ENCODE data around the gene OSTF1.

The OSTF1 gene

GRCh38 chr9:75186767-75187380 is 98.6 kb downstream of the OSTF1 start:
- Mint-ChIP-seq H3K9me3 (no peaks in the 10 kb centered on the region), H3K27me3 (no peaks in the 10 kb centered on the region), H3K27ac (no peak overlapping the region), H3K4me3 (no peak overlapping the region), H3K4me1 (ENCODE audit: low read depth) (peaks cover 6% of the 10 kb centered on the region), H3K36me3 (ENCODE audit: low read depth) (no peaks in the 10 kb centered on the region)

DNA sequence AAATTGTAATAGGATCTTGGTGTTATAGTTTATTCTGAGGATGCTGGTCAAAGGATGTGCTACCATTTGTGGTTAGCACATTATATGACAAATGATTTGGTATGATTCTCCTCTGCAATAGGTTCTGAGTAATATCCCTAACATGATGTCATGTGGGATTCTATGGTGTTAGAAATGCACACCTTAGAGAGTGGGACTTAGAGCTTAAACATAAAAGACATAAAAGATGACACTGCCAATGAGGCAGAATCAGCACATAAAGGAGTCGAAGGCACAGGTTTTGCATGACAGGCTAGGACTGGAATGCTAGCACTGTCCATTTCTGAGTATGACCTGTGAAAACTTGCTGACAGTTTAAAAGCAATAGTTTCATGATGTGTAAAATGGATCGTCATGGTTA is 100.4 kb downstream of the OSTF1 start:
- no peaks in the 10 kb centered on the region for H3K27me3 Mint-ChIP-seq
- no peaks in the 10 kb centered on the region for H3K36me3 Mint-ChIP-seq (ENCODE audit: low read depth)
- peaks cover 6% of the 10 kb centered on the region for H3K4me1 Mint-ChIP-seq (ENCODE audit: low read depth)
- H3K4me3 Mint-ChIP-seq, result no peak overlapping the region
- H3K9me3 Mint-ChIP-seq, result no peaks in the 10 kb centered on the region
- H3K27ac Mint-ChIP-seq, result no peak overlapping the region

DNA sequence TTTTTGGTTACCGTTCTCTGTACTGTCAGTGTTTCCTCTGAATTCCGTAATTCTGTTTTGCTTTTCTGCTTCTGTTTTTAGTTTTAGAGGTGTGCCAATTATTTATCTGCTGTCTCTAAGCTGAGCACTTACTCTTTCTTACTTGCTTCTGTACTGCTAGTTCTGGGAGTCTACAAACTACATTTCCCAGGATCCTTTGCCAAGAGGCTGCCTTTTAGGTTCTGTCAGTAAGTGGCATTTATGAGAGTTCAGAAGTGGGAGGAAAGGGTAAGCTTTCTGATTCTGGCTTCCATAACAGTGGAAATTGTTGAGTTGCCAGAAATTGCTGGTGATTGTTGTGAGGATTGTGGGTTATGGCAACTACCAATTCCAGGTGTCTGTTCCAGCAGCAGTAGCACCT is 102.4 kb downstream of the OSTF1 start:
- no peak overlapping the region for H3K4me3 Mint-ChIP-seq
- H3K4me1 Mint-ChIP-seq (ENCODE audit: low read depth), result peaks cover 5% of the 10 kb centered on the region
- no peaks in the 10 kb centered on the region for H3K36me3 Mint-ChIP-seq (ENCODE audit: low read depth)
- H3K27ac Mint-ChIP-seq, result no peak overlapping the region
- no peaks in the 10 kb centered on the region for H3K9me3 Mint-ChIP-seq
- no peaks in the 10 kb centered on the region for H3K27me3 Mint-ChIP-seq

All from stimulated activated naive CD8-positive, alpha-beta T cell treated with anti-CD3 and anti-CD28 coated beads, Interleukin-15, Interleukin-2, amounts not matched to agents 100 ng/mL and 50 ng/mL, for 24 hours (primary cell).